LoVo (cell line): ENCODE measurements around the gene C8G.

ENCODE experiments used
- DNase-seq: peaks from one replicate; pipeline ENCODE4 v3.0.0-alpha.2; 2016; ENCODE audit warnings: low spot score

C8G gene

GRCh38 chr9:136983167-136983566 lies 38.1 kb downstream of the C8G start:
- DNase-seq = no peak

- DNase-seq = no peak
Measured at GRCh38 chr9:136983656-136984314, 38.7 kb downstream of the C8G start.

- no peak for DNase-seq
Measured at GRCh38 chr9:136984464-136985026, 39.5 kb downstream of the C8G start.

- DNase-seq = no peak
Measured at GRCh38 chr9:136985027-136985602, 40.1 kb downstream of the C8G start.

- no peak for DNase-seq
Measured at GRCh38 chr9:136985853-136986252, 40.8 kb downstream of the C8G start.

GRCh38 chr9:136988872-136989271 lies 43.8 kb downstream of the C8G start:
- no peak for DNase-seq

GRCh38 chr9:136990242-136990911 lies 45.3 kb downstream of the C8G start:
- no peak for DNase-seq

- DNase-seq = peak; percentile 92
Measured at GRCh38 chr9:136991993-136992818, 47.2 kb downstream of the C8G start, which contains the start of gene PAXX. Gene PAXX (plus strand): TSS chr9:136992422. CDS start chr9:136992444, 22 bp downstream.

- no peak for DNase-seq
Measured at GRCh38 chr9:136992819-136993369, 47.9 kb downstream of the C8G start.

GRCh38 chr9:136994180-136994887 lies 49.3 kb downstream of the C8G start:
- no peak for DNase-seq

GRCh38 chr9:136994888-136995230 lies 49.8 kb downstream of the C8G start:
- no peak for DNase-seq

- DNase-seq = no peak
Measured at GRCh38 chr9:136995362-136995761, 50.3 kb downstream of the C8G start.

- peak; percentile 13 for DNase-seq
Measured at GRCh38 chr9:136995772-136996311, 50.8 kb downstream of the C8G start.
